HEK293T (cell line): Measurements from ENCODE around the gene TBCK.
"Not testable (repeated sequence)": the region's sequence is repeated elsewhere in the genome, so short reads cannot be mapped to it uniquely, and the experiment has no call there.

ENCODE experiments used
- CTCF ChIA-PET: fragments of 350-600 bp; formaldehyde crosslinking; extraction: SDS; loops from one replicate; lab custom pipeline; 2021; ENCODE audit warnings: antibody characterized with exemption, inconsistent platforms; lab: Yijun Ruan, JAX
- POLR2A ChIA-PET: fragments of 350-600 bp; formaldehyde crosslinking; extraction: SDS; loops from one replicate; lab custom pipeline; 2020; ENCODE audit warnings: antibody characterized with exemption, inconsistent platforms; lab: Yijun Ruan, JAX
- DNase-seq: peaks from one replicate; pipeline ENCODE4 v3.0.0; 2012; ENCODE audit warnings: mixed read lengths; ENCODE audit errors: extremely low spot score
- ARNT ChIP-seq: fragments of 450-650 bp; IDR thresholded peaks from 2 replicates; pipeline ENCODE4 v1.6.1; 2017; ENCODE audit warnings: mild to moderate bottlenecking
- BHLHE40 ChIP-seq: fragments of 450-650 bp; IDR thresholded peaks from 2 replicates; pipeline ENCODE4 v1.6.1; 2016; ENCODE audit warnings: mild to moderate bottlenecking, moderate library complexity, borderline replicate concordance
- CTBP1 ChIP-seq: fragments of 450-650 bp; IDR thresholded peaks from 2 replicates; pipeline ENCODE4 v1.6.1; 2016; ENCODE audit warnings: borderline replicate concordance
- ELF4 ChIP-seq: fragments of 450-650 bp; IDR thresholded peaks from 2 replicates; pipeline ENCODE4 v1.6.1; 2017; ENCODE audit warnings: antibody characterized with exemption
- FOXA1 ChIP-seq: fragments of 450-650 bp; IDR thresholded peaks from 2 replicates; pipeline ENCODE4 v1.6.1; 2016; ENCODE audit warnings: mild to moderate bottlenecking
- FOXK2 ChIP-seq: fragments of 450-650 bp; IDR thresholded peaks from 2 replicates; pipeline ENCODE4 v1.6.1; 2016; ENCODE audit warnings: mild to moderate bottlenecking
- FOXM1 ChIP-seq: fragments of 450-650 bp; IDR thresholded peaks from 2 replicates; pipeline ENCODE4 v1.6.1; 2017; ENCODE audit warnings: mild to moderate bottlenecking, borderline replicate concordance
- HDGF ChIP-seq: fragments of 450-650 bp; IDR thresholded peaks from 2 replicates; pipeline ENCODE4 v1.6.1; 2017; ENCODE audit warnings: antibody characterized with exemption, borderline replicate concordance
- L3MBTL2 ChIP-seq: fragments of 450-650 bp; conservative IDR thresholded peaks from 2 replicates; pipeline ENCODE4 v1.6.1; 2016; ENCODE audit warnings: mild to moderate bottlenecking
- LEF1 ChIP-seq: fragments of 450-650 bp; IDR thresholded peaks from 2 replicates; pipeline ENCODE4 v1.6.1; 2017; ENCODE audit warnings: mild to moderate bottlenecking, borderline replicate concordance
- NFRKB ChIP-seq: fragments of 450-650 bp; IDR thresholded peaks from 2 replicates; pipeline ENCODE4 v1.6.1; 2016; ENCODE audit warnings: mild to moderate bottlenecking, moderate library complexity
- SP1 ChIP-seq: fragments of 450-650 bp; IDR thresholded peaks from 2 replicates; pipeline ENCODE4 v1.6.1; 2017
- SUZ12 ChIP-seq: fragments of 450-650 bp; IDR thresholded peaks from 2 replicates; pipeline ENCODE4 v1.6.1; 2016; ENCODE audit warnings: mild to moderate bottlenecking
- TARDBP ChIP-seq: fragments of 450-650 bp; IDR thresholded peaks from 2 replicates; pipeline ENCODE4 v1.6.1; 2016
- ZNF384 ChIP-seq: fragments of 450-650 bp; IDR thresholded peaks from 2 replicates; pipeline ENCODE4 v1.6.1; 2016
- TF ChIP-seq, protein P1 (sequence below): fragments of 450-650 bp; IDR thresholded peaks from 2 replicates; pipeline ENCODE4 v1.6.1; 2016

Gene TBCK

DNA sequence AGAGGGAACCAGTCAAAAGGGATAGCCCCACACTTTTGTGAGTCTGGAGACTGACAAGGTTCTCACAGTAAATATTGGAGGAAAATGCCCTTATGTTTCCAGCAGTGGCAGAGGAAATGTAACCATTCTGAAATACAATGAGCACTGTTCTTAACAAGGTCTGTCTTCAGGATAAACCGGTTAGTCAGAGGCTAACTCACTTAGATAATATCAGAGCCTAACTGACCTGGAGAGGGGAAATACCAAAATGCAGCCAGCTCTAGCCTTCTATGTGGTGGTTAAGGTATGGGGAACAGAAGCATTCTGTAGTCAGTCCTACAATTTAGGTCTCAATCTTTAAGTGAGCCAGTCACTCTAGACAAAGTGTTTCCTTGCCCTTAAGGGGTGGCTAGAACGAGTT is 70.8 kb downstream of the TBCK start:
- POLR2A ChIA-PET: no interaction called here
- no peak for TF ChIP-seq NFRKB
- TF ChIP-seq SP1: no peak
- TF ChIP-seq FOXA1: no peak
- TF ChIP-seq, protein P1, sequence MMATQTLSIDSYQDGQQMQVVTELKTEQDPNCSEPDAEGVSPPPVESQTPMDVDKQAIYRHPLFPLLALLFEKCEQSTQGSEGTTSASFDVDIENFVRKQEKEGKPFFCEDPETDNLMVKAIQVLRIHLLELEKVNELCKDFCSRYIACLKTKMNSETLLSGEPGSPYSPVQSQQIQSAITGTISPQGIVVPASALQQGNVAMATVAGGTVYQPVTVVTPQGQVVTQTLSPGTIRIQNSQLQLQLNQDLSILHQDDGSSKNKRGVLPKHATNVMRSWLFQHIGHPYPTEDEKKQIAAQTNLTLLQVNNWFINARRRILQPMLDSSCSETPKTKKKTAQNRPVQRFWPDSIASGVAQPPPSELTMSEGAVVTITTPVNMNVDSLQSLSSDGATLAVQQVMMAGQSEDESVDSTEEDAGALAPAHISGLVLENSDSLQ: no peak
- TF ChIP-seq L3MBTL2: no peak
- no peak for TF ChIP-seq HDGF
- TF ChIP-seq FOXK2: no peak
- TF ChIP-seq CTBP1: no peak
- no peak for TF ChIP-seq ZNF384
- TF ChIP-seq ELF4: no peak
- TF ChIP-seq ARNT: no peak
- no peak for TF ChIP-seq BHLHE40
- TF ChIP-seq SUZ12: no peak
- TF ChIP-seq LEF1: no peak
- no peak for TF ChIP-seq FOXM1
- no peak for TF ChIP-seq TARDBP

DNA sequence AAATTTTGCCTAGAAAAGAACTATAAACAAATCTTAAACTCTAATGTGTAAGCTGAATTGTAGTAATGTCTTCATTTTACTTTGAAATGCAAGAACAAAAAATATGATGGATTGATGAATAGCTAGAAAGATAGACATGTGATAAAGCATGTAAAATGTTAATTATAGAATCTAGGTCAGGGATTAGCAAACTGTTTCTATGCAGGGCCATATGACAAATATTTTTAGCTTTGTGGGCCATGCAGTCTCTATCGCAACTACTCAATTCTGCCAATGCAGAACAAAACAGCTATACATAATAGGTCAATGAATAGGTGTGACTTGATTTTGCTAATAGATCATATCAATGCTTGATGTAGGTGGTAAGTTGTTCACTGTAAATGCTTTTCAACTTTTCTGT is 75.3 kb downstream of the TBCK start:
- POLR2A ChIA-PET: no interaction called here
- DNase-seq: no peak
- TF ChIP-seq TARDBP (no peak), BHLHE40 (no peak), SUZ12 (no peak), CTBP1 (no peak), FOXK2 (no peak), FOXA1 (no peak), ZNF384 (no peak), NFRKB (no peak), ARNT (no peak), ELF4 (no peak), L3MBTL2 (no peak), SP1 (no peak)
- TF ChIP-seq, protein P1: no peak
- CTCF ChIA-PET: no interaction called here

More for the DNA sequence above, 70.8 kb downstream of the TBCK start:
- DNase-seq: no peak
- CTCF ChIA-PET: no interaction called here

DNA sequence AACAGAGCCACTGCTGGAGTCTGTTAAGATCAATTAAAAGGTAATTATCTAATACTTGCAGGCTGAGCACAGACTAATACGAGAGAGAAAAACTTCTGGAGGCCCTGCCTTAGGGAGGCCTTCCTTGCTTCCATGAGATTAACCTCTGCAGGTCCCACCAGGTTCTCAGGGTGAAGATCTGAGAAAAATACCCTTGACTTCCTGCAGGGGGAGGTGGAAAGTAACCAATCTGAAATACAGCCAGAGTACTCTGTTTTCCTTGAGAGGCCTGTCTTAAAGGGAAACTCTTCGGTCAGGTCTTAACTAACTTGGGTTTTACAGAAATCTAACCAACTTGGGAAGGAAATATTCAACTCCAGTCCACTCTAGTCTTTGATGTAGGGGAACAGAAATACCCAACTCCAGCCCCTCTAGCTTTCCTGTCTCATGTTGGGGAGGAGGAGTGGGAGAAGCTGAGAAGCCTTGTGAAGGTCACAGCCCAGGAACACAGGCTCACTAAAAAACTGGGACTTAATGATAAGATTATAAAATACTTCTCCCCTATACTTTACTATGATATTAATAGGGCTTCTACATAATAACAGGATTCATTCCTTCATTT is 77.1 kb downstream of the TBCK start:
- CTCF ChIA-PET: interaction anchor here (1.0 kb wide), 1 partner anchor 265 kb away, joined by 3 read pairs; no protein-coding TSS in a partner anchor
- DNase-seq: peak; percentile 57
- no peak for TF ChIP-seq FOXK2
- TF ChIP-seq FOXM1: no peak
- no peak for TF ChIP-seq LEF1
- TF ChIP-seq, protein P1: no peak
- TF ChIP-seq SP1: no peak
- no peak for TF ChIP-seq SUZ12
- no peak for TF ChIP-seq ZNF384
- no peak for TF ChIP-seq NFRKB
- TF ChIP-seq CTBP1: no peak
- no peak for TF ChIP-seq HDGF
- TF ChIP-seq BHLHE40: no peak
- TF ChIP-seq L3MBTL2: no peak
- no peak for TF ChIP-seq ELF4
- TF ChIP-seq TARDBP: no peak
- no peak for TF ChIP-seq ARNT
- TF ChIP-seq FOXA1: no peak
- POLR2A ChIA-PET: no interaction called here

DNA sequence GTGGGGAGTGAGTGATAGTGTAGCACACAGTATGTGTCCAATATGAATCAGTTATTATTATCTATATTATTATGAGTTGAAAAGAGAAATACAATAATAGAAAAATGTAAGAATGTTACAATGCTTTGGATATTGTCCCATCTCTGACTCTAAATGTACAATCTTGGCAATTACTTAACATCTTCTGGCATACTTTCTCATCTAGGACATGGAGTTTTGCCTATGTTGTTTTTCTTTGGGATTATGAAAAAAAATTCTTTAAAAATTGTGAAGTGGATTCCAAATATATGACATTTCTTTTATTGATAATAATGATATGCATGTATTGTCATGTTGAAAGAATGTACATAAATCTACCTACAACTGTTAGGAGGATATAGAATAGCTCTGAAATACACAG is 84.1 kb downstream of the TBCK start:
- DNase-seq: no peak
- POLR2A ChIA-PET: no interaction called here
- CTCF ChIA-PET: no interaction called here
- no peak for TF ChIP-seq FOXA1
- no peak for TF ChIP-seq L3MBTL2
- TF ChIP-seq BHLHE40: no peak
- TF ChIP-seq TARDBP: no peak
- no peak for TF ChIP-seq NFRKB
- TF ChIP-seq HDGF: no peak
- TF ChIP-seq SP1: no peak
- no peak for TF ChIP-seq ZNF384

DNA sequence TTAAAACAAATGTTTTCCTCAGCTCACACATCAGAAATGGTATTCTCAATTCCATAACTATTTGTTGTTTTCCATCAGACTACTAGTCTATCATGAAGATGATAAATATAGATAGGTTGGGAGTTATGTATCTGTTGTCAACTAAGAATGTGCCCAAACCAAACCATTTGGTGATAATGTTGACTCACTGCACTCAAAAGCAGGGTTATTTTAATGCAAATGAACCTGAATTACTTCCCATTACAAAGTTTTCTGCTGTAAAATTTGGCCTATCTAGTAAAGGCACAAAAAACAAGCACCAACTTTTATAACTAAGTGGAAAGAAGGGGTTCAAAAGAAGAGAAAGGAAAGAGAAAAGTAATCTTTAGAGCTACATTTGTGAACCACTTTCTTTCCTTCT is 93.5 kb downstream of the TBCK start:
- ChIA-PET CTCF (no interaction called here), POLR2A (no interaction called here)
- DNase-seq: no peak
- TF ChIP-seq FOXA1 (no peak), TARDBP (no peak), SP1 (no peak), L3MBTL2 (no peak), CTBP1 (no peak), NFRKB (no peak)

DNA sequence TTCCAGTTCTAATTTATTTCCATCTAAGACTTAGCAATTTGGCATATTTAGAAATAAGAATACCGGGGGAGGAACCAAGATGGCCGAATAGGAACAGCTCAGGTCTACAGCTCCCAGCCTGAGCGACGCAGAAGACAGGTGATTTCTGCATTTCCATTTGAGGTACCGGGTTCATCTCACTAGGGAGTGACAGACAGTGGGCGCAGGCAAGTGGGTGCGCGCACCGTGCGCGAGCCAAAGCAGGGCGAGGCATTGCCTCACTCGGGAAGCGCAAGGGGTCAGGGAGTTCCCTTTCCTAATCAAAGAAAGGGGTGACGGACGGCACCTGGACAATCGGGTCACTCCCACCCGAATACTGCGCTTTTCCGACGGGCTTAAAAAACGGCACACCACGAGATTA is 102.7 kb downstream of the TBCK start:
- POLR2A ChIA-PET, CTCF ChIA-PET, DNase-seq: not testable (repeated sequence)

DNA sequence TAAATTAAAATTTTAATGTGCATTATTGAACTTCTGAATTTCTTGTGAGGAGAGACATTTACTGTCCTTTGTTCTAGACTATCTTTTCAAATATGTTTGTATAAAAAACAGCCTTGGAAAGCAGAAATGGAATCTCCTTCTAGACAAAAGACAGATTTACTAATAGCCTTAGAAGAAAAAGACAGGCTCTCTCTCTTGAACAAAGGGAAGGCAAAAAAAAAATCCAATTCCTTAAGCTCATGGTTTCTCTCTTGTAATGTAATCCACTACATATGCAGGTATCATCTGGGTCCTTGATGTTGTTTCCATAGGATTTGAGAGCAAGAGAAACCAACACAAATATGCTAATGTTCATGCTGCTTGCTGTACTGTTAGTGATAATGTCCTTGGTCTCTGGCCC is 106.0 kb downstream of the TBCK start:
- TF ChIP-seq FOXM1 (no peak), LEF1 (no peak), CTBP1 (no peak), ELF4 (no peak), L3MBTL2 (no peak), SP1 (no peak), ZNF384 (no peak), NFRKB (no peak), FOXK2 (no peak), TARDBP (no peak), BHLHE40 (no peak), HDGF (no peak), SUZ12 (no peak), FOXA1 (no peak), ARNT (no peak)
- TF ChIP-seq, protein P1: no peak
- CTCF ChIA-PET: no interaction called here
- POLR2A ChIA-PET: no interaction called here
- DNase-seq: no peak
